H9 (cell line): ENCODE measurements around the gene CACNA1D. TPM values are rescaled to one million over a fixed set of nuclear protein-coding genes. Genes with fewer than 3 reads are reported as not detected.

Source experiments
- DNase-seq: peaks from one replicate; pipeline ENCODE4 v3.0.0-alpha.2; 2017
- H2AFZ ChIP-seq: one replicate; pipeline ENCODE4 v1.6.1; 2013; ENCODE audit warnings: mild to moderate bottlenecking, low read length, control low read depth, moderate library complexity
- H2AK5ac ChIP-seq: 2 replicates; pipeline ENCODE4 v1.6.1; 2013; ENCODE audit warnings: low read length, control low read depth, mixed read lengths; ENCODE audit not compliant: insufficient read length
- H2BK120ac ChIP-seq: one replicate; pipeline ENCODE4 v1.6.1; 2013; ENCODE audit warnings: low read depth, mild to moderate bottlenecking, low read length, control low read depth, inconsistent platforms; ENCODE audit not compliant: poor library complexity, severe bottlenecking
- H2BK12ac ChIP-seq: 2 replicates; pipeline ENCODE4 v1.6.1; 2013; ENCODE audit warnings: low read length, control low read depth, mixed read lengths, low read depth; ENCODE audit not compliant: insufficient read length
- H2BK15ac ChIP-seq: 2 replicates; pipeline ENCODE4 v1.6.1; 2013; ENCODE audit warnings: low read depth, low read length, control low read depth
- H2BK20ac ChIP-seq: one replicate; pipeline ENCODE4 v1.6.1; 2013; ENCODE audit warnings: low read depth, mild to moderate bottlenecking, low read length, control low read depth, inconsistent platforms; ENCODE audit not compliant: poor library complexity, severe bottlenecking
- H2BK5ac ChIP-seq: 2 replicates; pipeline ENCODE4 v1.6.1; 2013; ENCODE audit warnings: low read length, control low read depth, mixed read lengths; ENCODE audit not compliant: insufficient read length
- H3K14ac ChIP-seq: 2 replicates; pipeline ENCODE4 v1.6.1; 2013; ENCODE audit warnings: low read length, control low read depth; ENCODE audit not compliant: insufficient read depth
- H3K18ac ChIP-seq: 2 replicates; pipeline ENCODE4 v1.6.1; 2013; ENCODE audit warnings: low read depth, mild to moderate bottlenecking, mixed read lengths, low read length, control low read depth; ENCODE audit not compliant: insufficient read length
- H3K23ac ChIP-seq: 2 replicates; pipeline ENCODE4 v1.6.1; 2013; ENCODE audit warnings: low read length, control low read depth, mixed read lengths, low read depth; ENCODE audit not compliant: insufficient read length
- H3K23me2 ChIP-seq: 2 replicates; pipeline ENCODE4 v1.6.1; 2013; ENCODE audit warnings: low read depth, mild to moderate bottlenecking, mixed read lengths, low read length, control low read depth; ENCODE audit not compliant: insufficient read length, poor library complexity, severe bottlenecking
- H3K27ac ChIP-seq: 2 replicates; pipeline ENCODE4 v1.5.1; 2013; ENCODE audit warnings: low read length, control low read depth, mixed read lengths, low read depth; ENCODE audit not compliant: insufficient read length
- H3K27me3 ChIP-seq: 2 replicates; pipeline ENCODE4 v1.6.1; 2013; ENCODE audit warnings: low read length, control low read depth, inconsistent platforms; ENCODE audit not compliant: insufficient read depth
- H3K4ac ChIP-seq: 2 replicates; pipeline ENCODE4 v1.6.1; 2013; ENCODE audit warnings: low read depth, mild to moderate bottlenecking, control low read depth, inconsistent platforms, low read length, moderate library complexity
- H3K4me1 ChIP-seq: 2 replicates; pipeline ENCODE4 v1.6.1; 2013; ENCODE audit warnings: low read length, control low read depth, inconsistent platforms; ENCODE audit not compliant: insufficient read depth
- H3K4me2 ChIP-seq: 2 replicates; pipeline ENCODE4 v1.6.1; 2013; ENCODE audit warnings: low read length, control low read depth, mixed read lengths; ENCODE audit not compliant: insufficient read length, insufficient read depth
- H3K56ac ChIP-seq: 2 replicates; pipeline ENCODE4 v1.6.1; 2013; ENCODE audit warnings: low read depth, mild to moderate bottlenecking, mixed read lengths, low read length, control low read depth; ENCODE audit not compliant: insufficient read length
- H3K79me1 ChIP-seq: 2 replicates; pipeline ENCODE4 v1.6.1; 2013; ENCODE audit warnings: low read depth, mild to moderate bottlenecking, moderate library complexity, low read length, control low read depth, inconsistent platforms; ENCODE audit not compliant: insufficient read depth, poor library complexity, severe bottlenecking
- H3K79me2 ChIP-seq: 2 replicates; pipeline ENCODE4 v1.6.1; 2013; ENCODE audit warnings: low read length, control low read depth, inconsistent platforms; ENCODE audit not compliant: insufficient read depth
- H3K9ac ChIP-seq: 2 replicates; pipeline ENCODE4 v1.6.1; 2013; ENCODE audit warnings: low read length, control low read depth, mixed read lengths; ENCODE audit not compliant: insufficient read length; ENCODE audit errors: extremely low read depth
- H3K9me3 ChIP-seq: one replicate; pipeline ENCODE4 v1.6.1; 2013; ENCODE audit warnings: low read depth, low read length, inconsistent platforms; ENCODE audit not compliant: control insufficient read depth
- H3T11ph ChIP-seq: one replicate; pipeline ENCODE4 v1.6.1; 2013; ENCODE audit warnings: mild to moderate bottlenecking, low read length, control low read depth, inconsistent platforms
- H4K20me1 ChIP-seq: one replicate; pipeline ENCODE4 v1.6.1; 2013; ENCODE audit not compliant: control insufficient read depth, insufficient read length, insufficient read depth
- H4K5ac ChIP-seq: 2 replicates; pipeline ENCODE4 v1.6.1; 2013; ENCODE audit warnings: low read depth, mild to moderate bottlenecking, mixed read lengths, low read length, control low read depth; ENCODE audit not compliant: insufficient read length
- H4K8ac ChIP-seq: replicated peaks from 2 replicates; pipeline ENCODE4 v1.6.1; 2013; ENCODE audit warnings: low read length, control low read depth, mixed read lengths, low read depth; ENCODE audit not compliant: insufficient read length
- H4K91ac ChIP-seq: 2 replicates; pipeline ENCODE4 v1.6.1; 2013; ENCODE audit warnings: low read depth, mild to moderate bottlenecking, moderate library complexity, mixed read lengths, low read length, control low read depth; ENCODE audit not compliant: insufficient read length
- H3K27ac Mint-ChIP-seq, 3 experiments: 2 replicates in 2 of 3; 3 replicates in 1 of 3; pipeline ENCODE4 v1.8.0; 2020 to 2021; ENCODE audit warnings: mixed read lengths in 3 of 3, mild to moderate bottlenecking in 1 of 3, moderate library complexity in 1 of 3
- H3K27me3 Mint-ChIP-seq: 2 replicates; pipeline ENCODE4 v1.8.0; 2021; ENCODE audit warnings: low read depth, mild to moderate bottlenecking, moderate library complexity, mixed read lengths
- H3K36me3 Mint-ChIP-seq, 3 experiments: 2 replicates in 2 of 3; 3 replicates in 1 of 3; pipeline ENCODE4 v1.8.0; 2020 to 2021; ENCODE audit warnings: low read depth in 3 of 3, mixed read lengths in 3 of 3; ENCODE audit not compliant: insufficient read depth in 1 of 3
- H3K4me1 Mint-ChIP-seq, 2 experiments: 2 replicates each; pipeline ENCODE4 v1.8.0; 2020; ENCODE audit warnings: mixed read lengths in 2 of 2
- H3K4me3 Mint-ChIP-seq, 2 experiments: 2 replicates in 1 of 2; 3 replicates in 1 of 2; pipeline ENCODE4 v1.8.0; 2020 to 2021; ENCODE audit warnings: mild to moderate bottlenecking in 2 of 2, mixed read lengths in 2 of 2, moderate library complexity in 1 of 2
- H3K9me3 Mint-ChIP-seq, 2 experiments: 2 replicates in 1 of 2; 3 replicates in 1 of 2; pipeline ENCODE4 v1.8.0; 2020; ENCODE audit warnings: mild to moderate bottlenecking in 2 of 2, mixed read lengths in 2 of 2, moderate library complexity in 1 of 2
- CTCF ChIP-seq: fragments of 200-600 bp; sonication (generic); conservative IDR thresholded peaks from 3 replicates; pipeline ENCODE4 v1.8.0; 2021; ENCODE audit warnings: antibody characterized with exemption, mild to moderate bottlenecking
- WGBS: extraction: QIAGEN DNeasy Blood & Tissue Kit; methylation state at CpG from one replicate; pipeline ENCODE4 v1.1.7; 2013; ENCODE audit warnings: missing lambda C conversion rate, low lambda C conversion rate, mixed read lengths; ENCODE audit not compliant: insufficient read length; ENCODE audit errors: extremely low coverage; 5-methylcytosine and 5-hydroxymethylcytosine counted together
- total RNA-seq: library from RNA; stranded (reverse); gene quantifications from 2 replicates; pipeline ENCODE4 v1.2.1, GENCODE V29; 2021

CACNA1D gene
- total RNA-seq, 1 experiment from 2014 or later, result 3.5 TPM

GRCh38 chr3:53773611-53774368, 279.4 kb downstream of the CACNA1D start:
- no peak overlapping the region for H4K8ac ChIP-seq
- Mint-ChIP-seq H3K4me1 (peaks cover 31 to 37% of the 10 kb centered on the region in 2 experiments), H3K36me3 (no peaks in the 10 kb centered on the region), H3K4me3 (no peak overlapping the region; a peak in 1 of 5 replicates), H3K27ac (peak overlapping the region in 2 of 3 experiments; percentile 40 to 41; a peak in 3 of 7 replicates), H3K9me3 (no peaks in the 10 kb centered on the region), H3K27me3 (peaks cover 3% of the 10 kb centered on the region; the same call in 1 of the 2 replicates)
- TF ChIP-seq CTCF, result no peak
- H3K14ac ChIP-seq, result no peak overlapping the region
- H3K18ac ChIP-seq, result no peak overlapping the region
- no peaks in the 10 kb centered on the region for H3K79me1 ChIP-seq
- no peak overlapping the region for H4K5ac ChIP-seq
- H3K56ac ChIP-seq, result no peak overlapping the region
- no peak overlapping the region for H4K91ac ChIP-seq
- H2BK5ac ChIP-seq, result no peak overlapping the region
- no peaks in the 10 kb centered on the region for H3K79me2 ChIP-seq
- H3K27ac ChIP-seq, result no peak overlapping the region
- no CpG with 5 or more reads among the region's 10 CpGs for WGBS
- H3K4ac ChIP-seq, result no peak overlapping the region
- H3K27me3 ChIP-seq, result no peaks in the 10 kb centered on the region
- DNase-seq, result no peak
- H3K23me2 ChIP-seq, result no peaks in the 10 kb centered on the region
- H3T11ph ChIP-seq, result no peak overlapping the region
- H2BK120ac ChIP-seq, result no peak overlapping the region
- no peak overlapping the region for H2BK15ac ChIP-seq
- H2BK12ac ChIP-seq, result no peak overlapping the region
- no peak overlapping the region for H3K4me2 ChIP-seq
- H3K4me1 ChIP-seq, result no peaks in the 10 kb centered on the region; the same call in 1 of the 2 replicates
- H3K23ac ChIP-seq, result no peak overlapping the region
- H2BK20ac ChIP-seq, result no peak overlapping the region
- no peaks in the 10 kb centered on the region for H3K9me3 ChIP-seq
- H2AFZ ChIP-seq, result no peak overlapping the region
- no peak overlapping the region for H3K9ac ChIP-seq
- no peaks in the 10 kb centered on the region for H4K20me1 ChIP-seq
- H2AK5ac ChIP-seq, result no peak overlapping the region
